Hepatocyte (in vitro differentiated cells): ENCODE measurements around the gene ADCY1. TPM values are rescaled to one million over a fixed set of nuclear protein-coding genes. Genes with fewer than 3 reads are reported as not detected.

ENCODE experiments used
- DNase-seq: peaks from one replicate; pipeline ENCODE4 v3.0.0-alpha.2; 2016; ENCODE audit warnings: low spot score
- H2AFZ ChIP-seq: fragments of 200-600 bp; sonication (generic); 2 replicates; pipeline ENCODE4 v1.6.0; 2016; ENCODE audit warnings: antibody characterized with exemption, mild to moderate bottlenecking
- H3K27ac ChIP-seq: fragments of 200-600 bp; sonication (generic); 2 replicates; pipeline ENCODE4 v1.5.1; 2016; ENCODE audit warnings: mild to moderate bottlenecking
- H3K27me3 ChIP-seq: fragments of 200-600 bp; sonication (generic); 2 replicates; pipeline ENCODE4 v1.6.1; 2016
- H3K36me3 ChIP-seq: fragments of 200-600 bp; sonication (generic); replicated peaks from 2 replicates; pipeline ENCODE4 v1.5.1; 2016; ENCODE audit warnings: low read depth; ENCODE audit not compliant: insufficient read depth
- H3K4me1 ChIP-seq: fragments of 200-600 bp; sonication (generic); 2 replicates; pipeline ENCODE4 v1.5.1; 2016; ENCODE audit warnings: mild to moderate bottlenecking, moderate library complexity; ENCODE audit not compliant: insufficient read depth
- H3K4me2 ChIP-seq: fragments of 200-600 bp; sonication (generic); 2 replicates; pipeline ENCODE4 v1.6.0; 2016
- H3K4me3 ChIP-seq: fragments of 200-600 bp; sonication (generic); 2 replicates; pipeline ENCODE4 v1.5.1; 2016; ENCODE audit warnings: mild to moderate bottlenecking
- H3K79me2 ChIP-seq: fragments of 200-600 bp; sonication (generic); 2 replicates; pipeline ENCODE4 v1.6.0; 2017; ENCODE audit warnings: mild to moderate bottlenecking
- H3K9me2 ChIP-seq: fragments of 200-600 bp; sonication (generic); replicated peaks from 2 replicates; pipeline ENCODE4 v1.6.0; 2017; ENCODE audit warnings: mild to moderate bottlenecking; ENCODE audit not compliant: insufficient read depth
- H3K9me3 ChIP-seq: fragments of 200-600 bp; sonication (generic); 2 replicates; pipeline ENCODE4 v1.5.1; 2016; ENCODE audit warnings: low read depth, mild to moderate bottlenecking
- H4K20me1 ChIP-seq: fragments of 200-600 bp; sonication (generic); 2 replicates; pipeline ENCODE4 v1.6.0; 2016; ENCODE audit warnings: mild to moderate bottlenecking; ENCODE audit not compliant: insufficient read depth, poor library complexity, severe bottlenecking
- CTCF ChIP-seq: fragments of 200-600 bp; sonication (generic); IDR thresholded peaks from 2 replicates; pipeline ENCODE4 v1.5.1; 2016; ENCODE audit warnings: antibody characterized with exemption, mild to moderate bottlenecking; ENCODE audit not compliant: poor library complexity
- EZH2 ChIP-seq: fragments of 200-600 bp; sonication (generic); IDR thresholded peaks from 2 replicates; pipeline ENCODE4 v1.6.1; 2016; ENCODE audit warnings: antibody characterized with exemption, mild to moderate bottlenecking, borderline replicate concordance
- EZH2phosphoT487 ChIP-seq: fragments of 200-600 bp; sonication (generic); IDR thresholded peaks from one replicate; pipeline ENCODE4 v1.6.1; 2018; ENCODE audit warnings: antibody characterized with exemption, mild to moderate bottlenecking, low read depth, moderate library complexity; ENCODE audit not compliant: unreplicated experiment, severe bottlenecking
- WGBS: methylation state at CpG from one replicate; pipeline ENCODE4 v1.1.6; 2016; ENCODE audit warnings: low lambda C conversion rate; ENCODE audit errors: missing lambda C conversion rate; 5-methylcytosine and 5-hydroxymethylcytosine counted together
- polyA plus RNA-seq: library from polyadenylated mRNA; unstranded; fragments of >200 nt; fragmentation: Nextera tagmentation; extraction: Ambion mirVana; gene quantifications from 2 replicates; pipeline ENCODE4 v1.2.1, GENCODE V29; 2016
- total RNA-seq: library from RNA; depleted of rRNA; stranded (reverse); fragments of >200 nt; gene quantifications from 2 replicates; pipeline ENCODE4 v1.2.3, GENCODE V29; 2014

The ADCY1 gene
- total and polyA plus RNA-seq, 2 experiments from 2014 or later = 1.3 to 2.9 TPM

- Histone ChIP-seq H4K20me1 (no peaks in the 10 kb centered on the region), H3K4me2 (no peak overlapping the region), H3K36me3 (no peaks in the 10 kb centered on the region), H2AFZ (no peak overlapping the region), H3K79me2 (no peaks in the 10 kb centered on the region), H3K9me2 (no peaks in the 10 kb centered on the region), H3K27ac (no peak overlapping the region), H3K4me3 (no peak overlapping the region), H3K4me1 (no peaks in the 10 kb centered on the region), H3K9me3 (no peaks in the 10 kb centered on the region), H3K27me3 (no peaks in the 10 kb centered on the region)
- no peak for DNase-seq
- WGBS = 94% methylated on average over 2 of the region's 2 CpGs
- no peak for TF ChIP-seq EZH2phosphoT487
Observed at GRCh38 chr7:45583296-45583695, 9.1 kb downstream of the ADCY1 start.

- no peaks in the 10 kb centered on the region for H4K20me1 ChIP-seq
- H2AFZ ChIP-seq = no peak overlapping the region
Observed at GRCh38 chr7:45584261-45585210, 10.4 kb downstream of the ADCY1 start.

GRCh38 chr7:45585628-45586027 is 11.5 kb downstream of the ADCY1 start:
- Histone ChIP-seq H3K79me2 (no peaks in the 10 kb centered on the region), H3K4me3 (no peak overlapping the region), H4K20me1 (no peaks in the 10 kb centered on the region), H3K4me2 (no peak overlapping the region), H3K9me3 (no peaks in the 10 kb centered on the region), H3K9me2 (no peaks in the 10 kb centered on the region), H2AFZ (no peak overlapping the region), H3K27ac (no peak overlapping the region), H3K4me1 (no peaks in the 10 kb centered on the region), H3K36me3 (no peaks in the 10 kb centered on the region), H3K27me3 (no peaks in the 10 kb centered on the region)
- WGBS = 87% methylated on average over 5 of the region's 5 CpGs
- DNase-seq = no peak
- TF ChIP-seq EZH2 (no peak), EZH2phosphoT487 (no peak), CTCF (no peak)

More at GRCh38 chr7:45584261-45585210, 10.4 kb downstream of the ADCY1 start:
- Histone ChIP-seq H3K4me3 (no peak overlapping the region), H3K36me3 (no peaks in the 10 kb centered on the region), H3K9me2 (no peaks in the 10 kb centered on the region), H3K9me3 (no peaks in the 10 kb centered on the region), H3K4me1 (no peaks in the 10 kb centered on the region), H3K27me3 (no peaks in the 10 kb centered on the region), H3K79me2 (no peaks in the 10 kb centered on the region), H3K4me2 (no peak overlapping the region), H3K27ac (no peak overlapping the region)
- DNase-seq = no peak
- TF ChIP-seq CTCF (no peak), EZH2 (no peak), EZH2phosphoT487 (no peak)
- 91% methylated on average over 16 of the region's 16 CpGs for WGBS
